SH-SY5Y (cell line): ENCODE data around the gene IL1R1.

ENCODE experiments used
- GATA2 ChIP-seq: IDR thresholded peaks from 2 replicates; pipeline ENCODE4 v1.6.1; 2011; ENCODE audit warnings: mild to moderate bottlenecking, low read depth, low read length
- GATA3 ChIP-seq: IDR thresholded peaks from 2 replicates; pipeline ENCODE4 v1.6.1; 2011; ENCODE audit warnings: low read depth, mild to moderate bottlenecking, low read length, moderate library complexity

Gene IL1R1

GRCh38 chr2:102171946-102172345 is 29.4 kb downstream of the IL1R1 start:
- TF ChIP-seq GATA3, result no peak
- no peak for TF ChIP-seq GATA2

DNA sequence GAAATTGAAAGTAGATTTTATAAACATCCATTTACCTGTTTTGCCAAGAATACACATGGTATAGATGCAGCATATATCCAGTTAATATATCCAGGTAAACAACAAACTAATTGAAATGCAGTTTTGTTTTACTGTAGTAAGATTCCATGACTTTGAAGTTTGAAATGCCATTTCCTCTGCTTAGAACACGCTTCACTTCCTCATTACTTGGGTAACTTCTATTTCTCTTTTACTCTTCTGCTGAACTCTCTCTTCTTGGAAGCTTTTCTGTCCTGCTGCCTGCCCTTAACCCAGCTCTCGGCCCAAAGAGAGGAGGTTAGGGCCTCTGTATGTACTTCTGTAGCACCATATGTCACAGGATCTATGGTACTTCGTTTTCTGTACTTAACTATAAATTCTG is 30.2 kb downstream of the IL1R1 start:
- no peak for TF ChIP-seq GATA3

DNA sequence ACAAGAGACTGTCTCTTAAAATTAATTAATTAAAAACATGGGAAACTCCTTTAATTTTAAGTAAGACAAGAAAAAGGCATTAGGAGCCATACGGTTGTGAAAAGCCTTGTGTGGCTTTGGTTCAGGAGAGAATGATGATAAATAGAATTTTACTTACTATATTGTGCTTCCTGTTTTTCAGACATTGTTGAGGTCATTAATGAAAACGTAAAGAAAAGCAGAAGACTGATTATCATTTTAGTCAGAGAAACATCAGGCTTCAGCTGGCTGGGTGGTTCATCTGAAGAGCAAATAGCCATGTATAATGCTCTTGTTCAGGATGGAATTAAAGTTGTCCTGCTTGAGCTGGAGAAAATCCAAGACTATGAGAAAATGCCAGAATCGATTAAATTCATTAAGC is 33.6 kb downstream of the IL1R1 start:
- TF ChIP-seq GATA3, result no peak
- no peak for TF ChIP-seq GATA2

- TF ChIP-seq GATA2, result no peak
- TF ChIP-seq GATA3, result no peak
Observed at GRCh38 chr2:102177814-102178478, 35.4 kb downstream of the IL1R1 start.

DNA sequence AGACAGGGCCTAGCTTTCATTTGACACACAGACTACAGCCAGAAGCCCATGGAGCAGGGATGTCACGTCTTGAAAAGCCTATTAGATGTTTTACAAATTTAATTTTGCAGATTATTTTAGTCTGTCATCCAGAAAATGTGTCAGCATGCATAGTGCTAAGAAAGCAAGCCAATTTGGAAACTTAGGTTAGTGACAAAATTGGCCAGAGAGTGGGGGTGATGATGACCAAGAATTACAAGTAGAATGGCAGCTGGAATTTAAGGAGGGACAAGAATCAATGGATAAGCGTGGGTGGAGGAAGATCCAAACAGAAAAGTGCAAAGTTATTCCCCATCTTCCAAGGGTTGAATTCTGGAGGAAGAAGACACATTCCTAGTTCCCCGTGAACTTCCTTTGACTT is 36.5 kb downstream of the IL1R1 start:
- TF ChIP-seq GATA3 (no peak), GATA2 (no peak)

DNA sequence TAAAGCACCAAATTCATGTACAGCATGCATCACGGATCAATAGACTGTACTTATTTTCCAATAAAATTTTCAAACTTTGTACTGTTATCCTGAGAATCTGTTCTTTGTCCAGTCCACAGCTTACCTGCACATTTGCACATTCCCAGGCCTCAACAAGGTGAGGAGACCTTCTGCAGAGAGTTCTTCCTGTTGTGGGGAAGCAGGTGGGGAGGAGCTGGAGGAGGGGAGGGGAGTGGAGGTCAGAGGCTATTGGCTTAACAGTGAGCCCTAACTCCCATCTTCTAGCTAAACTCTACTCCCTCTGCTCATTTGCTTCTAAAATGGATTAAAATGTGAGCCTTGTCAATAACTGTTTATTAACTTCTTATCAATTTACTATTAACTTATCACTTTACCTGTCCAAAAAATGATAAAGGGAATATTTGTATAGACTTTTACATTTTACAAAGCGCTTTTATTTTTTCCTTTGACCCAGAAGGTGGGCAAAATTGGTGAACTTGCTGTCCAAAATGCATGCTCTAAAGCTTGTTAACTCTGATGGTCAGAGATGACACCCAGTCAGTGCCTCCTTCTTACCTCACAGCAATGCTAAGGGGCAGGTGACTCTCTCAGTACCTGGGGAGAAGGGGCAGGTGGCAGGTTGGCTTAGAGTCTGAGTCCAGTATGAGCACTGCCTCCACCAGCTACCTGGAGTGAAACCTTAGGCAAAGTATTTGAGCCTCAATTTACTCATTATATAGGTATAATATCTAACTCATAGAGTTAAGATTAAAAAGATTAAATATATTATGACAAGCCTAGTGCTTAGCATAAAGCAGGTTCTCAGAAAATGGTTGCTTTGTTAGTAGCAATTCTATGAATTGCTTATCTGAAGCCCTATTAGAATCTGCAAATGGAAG is 37.5 kb downstream of the IL1R1 start:
- TF ChIP-seq GATA2 (no peak), GATA3 (no peak)

- TF ChIP-seq GATA3 (no peak), GATA2 (no peak)
Observed at GRCh38 chr2:102180687-102180999, 38.1 kb downstream of the IL1R1 start.

- no peak for TF ChIP-seq GATA2
- TF ChIP-seq GATA3, result no peak
Observed at GRCh38 chr2:102181376-102181775, 38.8 kb downstream of the IL1R1 start.

DNA sequence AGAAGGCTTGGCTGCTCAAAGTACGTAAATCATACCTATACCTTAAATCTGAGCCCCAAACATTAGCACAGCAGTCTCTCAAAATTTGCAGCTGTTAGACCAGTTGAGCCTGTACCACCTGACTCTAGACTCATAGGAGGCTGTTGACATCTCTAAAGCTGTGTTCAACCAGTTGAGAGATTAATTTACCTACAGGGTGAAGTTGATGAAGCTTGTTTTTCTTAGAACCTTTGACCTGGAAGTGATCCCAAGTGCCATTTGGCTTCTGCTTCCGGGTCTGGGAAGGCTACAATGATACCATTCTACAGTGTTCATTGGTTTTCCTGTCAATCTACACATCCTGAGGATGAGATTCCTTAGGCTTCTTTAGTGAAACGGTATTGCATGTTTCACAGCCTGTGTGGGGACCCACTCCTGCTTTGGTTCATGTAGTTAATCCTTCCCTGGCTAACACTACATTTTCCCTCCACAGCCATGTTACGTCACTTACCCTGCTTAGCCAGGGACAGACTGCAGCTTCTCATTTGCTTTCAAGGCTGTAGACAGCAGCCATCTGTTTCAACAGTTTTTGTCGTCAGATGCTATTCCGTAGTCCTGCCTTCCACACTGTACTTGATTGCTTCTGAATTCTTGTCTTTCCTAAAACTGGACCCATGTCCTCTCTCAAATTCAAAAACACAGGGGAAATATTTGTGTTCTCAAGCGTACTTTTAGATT is 39.5 kb downstream of the IL1R1 start:
- no peak for TF ChIP-seq GATA2
- no peak for TF ChIP-seq GATA3

DNA sequence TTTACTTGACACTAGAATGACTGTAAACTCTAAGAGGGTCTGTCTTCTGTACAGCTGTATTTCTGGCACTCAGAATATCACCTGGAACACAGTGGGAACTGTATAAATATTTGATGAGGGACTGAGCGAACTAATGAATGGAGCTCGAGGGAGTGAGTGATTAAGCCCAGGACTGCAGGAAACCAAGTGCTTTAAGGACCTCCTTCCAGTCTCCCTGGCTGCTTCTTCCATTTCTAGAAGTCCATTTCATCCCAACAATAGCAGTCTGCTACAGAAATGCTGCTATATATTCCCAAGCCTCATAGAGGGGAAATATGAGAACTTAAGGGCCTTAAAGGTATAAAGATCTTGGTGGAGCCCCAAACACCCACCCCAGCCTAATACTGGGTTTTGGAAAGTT is 41.5 kb downstream of the IL1R1 start:
- TF ChIP-seq GATA3 (no peak), GATA2 (no peak)

- TF ChIP-seq GATA3, result no peak
- no peak for TF ChIP-seq GATA2
Observed at GRCh38 chr2:102184568-102184967, 42.0 kb downstream of the IL1R1 start.

DNA sequence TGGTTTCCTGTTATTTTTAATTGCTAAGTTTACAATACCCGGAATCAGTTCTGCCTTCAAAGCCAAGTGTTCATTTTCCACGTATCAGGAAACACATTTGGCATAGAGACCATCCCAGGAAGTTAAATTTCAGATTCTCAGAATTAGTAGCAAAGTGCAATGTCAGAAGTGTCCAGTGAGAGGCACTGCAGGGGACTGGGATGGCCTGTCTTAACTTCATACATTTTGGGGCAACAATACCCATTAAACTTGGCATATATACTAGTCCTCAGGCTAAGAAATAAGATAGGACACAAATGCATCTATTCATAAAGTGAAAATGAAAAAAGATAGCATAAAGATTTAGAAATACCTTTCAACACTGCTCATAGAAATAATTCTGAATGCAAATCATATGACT is 42.8 kb downstream of the IL1R1 start:
- TF ChIP-seq GATA3 (no peak), GATA2 (no peak)

DNA sequence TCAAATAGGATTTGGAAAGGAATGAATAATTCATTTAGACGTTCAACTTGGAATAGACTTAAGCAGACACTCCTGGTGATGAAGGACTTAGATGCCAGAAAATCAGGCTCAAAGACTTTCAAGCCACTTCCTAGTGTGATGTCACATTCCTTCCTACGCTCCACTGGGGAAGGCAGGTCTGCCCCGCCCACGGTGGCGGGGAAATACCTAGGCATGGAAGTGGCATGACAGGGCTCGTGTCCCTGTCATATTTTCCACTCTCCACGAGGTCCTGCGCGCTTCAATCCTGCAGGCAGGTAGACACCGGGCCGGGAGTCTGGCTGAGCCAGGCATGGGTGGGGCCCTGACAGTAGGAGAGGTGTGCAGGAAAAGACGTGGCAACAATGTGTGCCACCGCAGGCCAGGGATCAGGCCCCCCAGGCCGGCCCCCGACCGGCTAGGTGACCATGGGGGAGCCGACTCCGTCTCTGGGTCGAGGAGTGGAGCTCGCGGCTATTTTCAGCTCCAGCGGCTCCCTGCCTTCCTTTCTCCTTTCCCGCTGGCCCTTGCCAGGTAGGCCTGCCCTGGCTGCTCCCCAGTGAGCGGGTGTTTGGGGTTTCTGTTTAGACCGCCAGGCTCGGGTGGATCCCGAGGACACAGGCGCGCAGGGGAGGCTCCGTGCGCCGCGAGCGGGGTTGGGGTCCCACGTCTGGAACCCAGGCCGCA is 44.4 kb downstream of the IL1R1 start, which contains the start of gene IL1RL2:
TSS of gene IL1RL2 (plus strand) at position 233 of the 705 bp plus-strand sequence. CDS start 845 bp downstream, outside the sequence.
- TF ChIP-seq GATA3 (no peak), GATA2 (no peak)
